Measurements from ENCODE around the gene KIAA1217.

The KIAA1217 gene

GRCh38 chr10:24496906-24497305 is 288.0 kb downstream of the KIAA1217 start:
- no peak for DNase-seq (ENCODE audit: low read depth in 2 of 2)

GRCh38 chr10:24501056-24501711 is 292.2 kb downstream of the KIAA1217 start:
- DNase-seq (ENCODE audit: low read depth in 2 of 2): no peak

GRCh38 chr10:24502006-24502405 is 293.1 kb downstream of the KIAA1217 start:
- DNase-seq (ENCODE audit: low read depth in 2 of 2): no peak

GRCh38 chr10:24502801-24503460 is 294.0 kb downstream of the KIAA1217 start:
- no peak for DNase-seq (ENCODE audit: low read depth in 2 of 2)

- DNase-seq (ENCODE audit: low read depth in 2 of 2): no peak
Measured at GRCh38 chr10:24503461-24504320, 294.8 kb downstream of the KIAA1217 start.

GRCh38 chr10:24505759-24506158 is 296.8 kb downstream of the KIAA1217 start:
- DNase-seq (ENCODE audit: low read depth in 2 of 2): no peak

- DNase-seq (ENCODE audit: low read depth in 2 of 2): no peak
Measured at GRCh38 chr10:24513155-24513554, 304.2 kb downstream of the KIAA1217 start.

- DNase-seq (ENCODE audit: low read depth in 2 of 2): no peak
Measured at GRCh38 chr10:24515481-24515880, 306.5 kb downstream of the KIAA1217 start.

- DNase-seq (ENCODE audit: low read depth in 2 of 2): no peak
Measured at GRCh38 chr10:24518411-24518810, 309.5 kb downstream of the KIAA1217 start.

GRCh38 chr10:24518981-24519597 is 310.2 kb downstream of the KIAA1217 start:
- no peak for DNase-seq (ENCODE audit: low read depth in 2 of 2)

- no peak for DNase-seq (ENCODE audit: low read depth in 2 of 2)
Measured at GRCh38 chr10:24519950-24520349, 311.0 kb downstream of the KIAA1217 start.

GRCh38 chr10:24524314-24524713 is 315.4 kb downstream of the KIAA1217 start:
- DNase-seq (ENCODE audit: low read depth in 2 of 2): no peak

- DNase-seq (ENCODE audit: low read depth in 2 of 2): no peak
Measured at GRCh38 chr10:24526085-24526649, 317.2 kb downstream of the KIAA1217 start.

GRCh38 chr10:24528946-24529345 is 320.0 kb downstream of the KIAA1217 start:
- DNase-seq (ENCODE audit: low read depth in 2 of 2): no peak

- no peak for DNase-seq (ENCODE audit: low read depth in 2 of 2)
Measured at GRCh38 chr10:24531439-24531838, 322.5 kb downstream of the KIAA1217 start.

- DNase-seq (ENCODE audit: low read depth in 2 of 2): no peak
Measured at GRCh38 chr10:24533981-24534380, 325.0 kb downstream of the KIAA1217 start.

- no peak for DNase-seq (ENCODE audit: low read depth in 2 of 2)
Measured at GRCh38 chr10:24536636-24537035, 327.7 kb downstream of the KIAA1217 start.

- DNase-seq (ENCODE audit: low read depth in 2 of 2): no peak
Measured at GRCh38 chr10:24541239-24541753, 332.4 kb downstream of the KIAA1217 start.

- no peak for DNase-seq (ENCODE audit: low read depth in 2 of 2)
Measured at GRCh38 chr10:24542314-24543270, 333.7 kb downstream of the KIAA1217 start.

- no peak for DNase-seq (ENCODE audit: low read depth in 2 of 2)
Measured at GRCh38 chr10:24544776-24545175, 335.8 kb downstream of the KIAA1217 start.
